K562 treated with DMSO at 1 percent for 24 hours (cell line): Measurements from ENCODE around the gene ZNF470. TPM values are rescaled to one million over a fixed set of nuclear protein-coding genes. Genes with fewer than 3 reads are reported as not detected.

ENCODE experiments used
- total RNA-seq: library from RNA; unstranded; fragments of 300-600 nt; gene quantifications from 2 replicates; pipeline ENCODE4 v1.2.3, GENCODE V29; 2022; ENCODE audit warnings: low read depth; ENCODE audit not compliant: insufficient read depth

Gene ZNF470
- not detected in 2 replicates for total RNA-seq

DNA sequence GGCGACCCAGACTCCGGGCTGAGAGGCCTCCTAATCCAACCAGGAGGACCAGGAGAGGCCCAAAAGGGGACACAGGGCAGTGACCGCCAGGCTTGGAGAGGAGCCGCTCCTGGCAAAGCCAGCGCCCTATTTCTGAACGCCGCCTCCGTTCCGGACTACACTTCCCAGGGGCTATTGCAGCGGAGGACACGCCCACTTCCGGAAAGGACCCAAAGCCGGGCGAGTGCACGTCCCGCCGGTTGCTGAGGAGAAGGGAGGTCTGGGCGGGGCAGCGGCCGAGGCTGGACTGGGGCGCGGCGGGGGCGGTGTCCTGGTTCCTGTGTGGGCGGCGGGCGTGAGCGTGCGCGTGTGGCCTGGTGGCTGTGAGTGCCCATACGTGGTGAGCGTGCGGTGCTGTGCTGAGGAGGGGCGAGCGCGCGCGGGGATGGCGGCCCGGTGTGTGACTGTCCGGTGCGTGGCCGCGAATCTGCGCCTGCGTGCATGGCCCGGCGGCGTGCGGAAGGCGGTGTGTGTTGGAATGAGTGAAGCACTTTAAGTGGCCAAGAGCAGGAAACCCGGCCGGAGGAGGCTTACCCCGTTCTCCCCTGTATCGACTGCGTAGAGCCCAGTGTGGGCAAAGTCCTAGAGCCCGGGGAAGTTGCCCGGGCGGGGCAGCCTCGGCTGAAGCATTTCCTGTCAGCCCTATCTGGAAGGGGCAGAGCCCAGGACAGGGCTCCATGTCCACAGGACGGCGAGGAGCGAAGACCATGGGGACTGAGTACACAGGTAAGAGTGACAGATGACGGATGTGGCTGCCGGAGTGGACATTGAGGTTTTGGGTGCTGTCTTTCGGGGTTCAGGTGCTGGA lies at the start of gene ZNF470:
Gene ZNF470 (plus strand): TSS at position 195 of the 847 bp plus-strand sequence. CDS start 2,844 bp downstream, outside the sequence.

DNA sequence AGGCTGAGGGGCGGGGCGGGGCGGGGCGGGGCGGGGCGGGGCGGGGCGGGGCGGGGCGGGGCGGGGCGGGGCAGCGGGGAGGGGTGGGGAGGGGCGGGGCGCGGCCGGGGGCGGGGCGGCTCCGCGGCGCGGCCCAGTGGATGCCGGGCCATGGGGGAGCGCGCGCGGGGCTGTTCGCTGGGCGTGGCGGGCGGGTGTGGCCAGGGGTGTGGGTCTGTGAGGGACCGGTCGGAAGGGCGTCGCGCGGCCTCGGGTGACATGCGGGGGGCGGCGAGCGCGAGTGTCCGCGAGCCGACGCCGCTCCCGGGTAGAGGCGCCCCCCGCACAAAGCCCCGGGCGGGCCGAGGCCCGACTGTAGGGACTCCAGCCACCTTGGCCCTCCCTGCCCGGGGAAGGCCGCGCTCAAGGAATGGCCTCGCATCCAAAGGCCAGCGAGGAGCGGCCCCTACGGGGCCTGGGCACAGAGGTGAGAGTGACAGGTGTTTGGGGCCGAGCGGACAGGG lies 28.5 kb upstream of the ZNF470 start, which contains the start of gene ZFP28:
Gene ZFP28 (plus strand): TSS at position 188 of the 503 bp plus-strand sequence. CDS start 71 bp downstream, at position 259.

DNA sequence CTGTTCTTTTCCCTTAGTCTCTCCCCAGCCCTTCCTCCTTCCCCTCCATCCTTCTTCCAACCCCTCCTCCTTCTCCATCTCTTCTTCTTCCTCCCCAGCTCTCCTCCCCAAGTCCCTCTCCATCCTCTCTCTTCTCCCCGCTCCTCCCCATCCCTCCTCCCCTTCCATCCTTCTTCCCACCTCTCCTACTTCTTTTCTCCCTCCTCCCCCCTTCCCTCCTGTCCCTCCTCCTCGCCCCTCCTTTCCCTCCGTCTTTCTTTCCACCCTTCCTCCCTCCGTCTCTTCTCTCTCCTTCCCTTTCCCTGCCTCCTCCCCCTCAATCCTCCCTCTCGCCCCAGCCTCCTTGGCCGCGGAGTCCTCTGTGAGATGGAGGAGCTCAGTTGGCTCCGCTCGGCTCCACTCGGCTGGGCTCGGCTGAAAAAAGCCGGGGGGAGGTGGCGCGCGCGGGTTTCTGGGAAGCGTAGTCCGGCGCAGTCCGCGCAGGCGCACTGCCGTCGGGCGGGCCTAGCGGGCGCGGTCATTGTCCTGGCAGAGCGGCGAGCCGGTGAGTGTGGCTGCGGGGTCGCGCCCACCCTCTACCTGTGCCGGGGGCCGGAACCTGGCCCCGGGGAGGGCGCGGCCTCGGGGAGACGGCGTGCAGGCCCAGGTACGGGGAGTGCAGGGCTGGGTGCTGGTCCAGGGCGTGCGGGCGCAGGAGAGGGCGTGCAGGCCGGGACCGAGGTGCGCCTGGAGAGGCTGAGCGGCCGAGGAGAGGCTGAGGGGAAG lies 27.7 kb downstream of the ZNF470 start, which contains the start of gene ZNF71:
Gene ZNF71 (plus strand): TSS at position 520 of the 765 bp plus-strand sequence. CDS start 6,257 bp downstream, outside the sequence.

Other genes with a start within 250 kb of the ZNF470 start
- 1.3 and 2.1 TPM in 2 replicates for gene ZNF582, start 173.9 kb upstream of the ZNF470 start, total RNA-seq
- gene ZNF583, start 163.1 kb upstream of the ZNF470 start, total RNA-seq: 0.78 and 0.86 TPM in 2 replicates
- gene ZNF667, start 90.1 kb upstream of the ZNF470 start, total RNA-seq: not detected in 2 replicates
- gene ZNF471, start 59.6 kb upstream of the ZNF470 start, total RNA-seq: not detected in 2 replicates
- gene ZFP28, start 28.5 kb upstream of the ZNF470 start, total RNA-seq: not detected in 2 replicates
- gene ZNF71, start 27.8 kb downstream of the ZNF470 start, total RNA-seq: 0.14 and 0.27 TPM in 2 replicates
- not detected in 2 replicates for gene SMIM17, start 75.7 kb downstream of the ZNF470 start, total RNA-seq
- gene ZNF835, start 104.3 kb downstream of the ZNF470 start, total RNA-seq: not detected in 2 replicates